HG03565 (cell line): ENCODE data around the gene RHEX.
"Not testable (repeated sequence)": the region's sequence is repeated elsewhere in the genome, so short reads cannot be mapped to it uniquely, and the experiment has no call there.

Experiments used
- ATAC-seq: cut with Tn5 transposase; IDR thresholded peaks from one replicate; pipeline ENCODE4 v1.9.1; 2021; ENCODE audit warnings: mild to moderate bottlenecking, moderate library complexity; ENCODE audit not compliant: unreplicated experiment

The RHEX gene

GRCh38 chr1:206029484-206029883, 23.5 kb upstream of the RHEX start:
- no peak for ATAC-seq

GRCh38 chr1:206030191-206030590, 22.8 kb upstream of the RHEX start:
- ATAC-seq: no peak

- peak; percentile 60 for ATAC-seq
These were observed 22.3 kb upstream of the RHEX start for GRCh38 chr1:206030714-206031113.

GRCh38 chr1:206032380-206033140, 20.4 kb upstream of the RHEX start:
- ATAC-seq: no peak

- no peak for ATAC-seq
These were observed 17.9 kb upstream of the RHEX start for GRCh38 chr1:206035027-206035426.

- ATAC-seq: no peak
These were observed 16.1 kb upstream of the RHEX start for GRCh38 chr1:206036663-206037455.

- no peak for ATAC-seq
These were observed 15.4 kb upstream of the RHEX start for GRCh38 chr1:206037581-206037980.

- ATAC-seq: no peak
These were observed 13.7 kb upstream of the RHEX start for GRCh38 chr1:206039046-206039973.

- ATAC-seq: no peak
These were observed 12.6 kb upstream of the RHEX start for GRCh38 chr1:206040328-206040727.

- peak; percentile 41 for ATAC-seq
These were observed 11.3 kb upstream of the RHEX start for GRCh38 chr1:206041640-206042039.

GRCh38 chr1:206047271-206047670, 5.7 kb upstream of the RHEX start:
- ATAC-seq: no peak

- ATAC-seq: no peak
These were observed 4.4 kb upstream of the RHEX start for GRCh38 chr1:206048582-206048981.

GRCh38 chr1:206049293-206049692, 3.7 kb upstream of the RHEX start:
- peak; percentile 40 for ATAC-seq

- no peak for ATAC-seq
These were observed 2.9 kb upstream of the RHEX start for GRCh38 chr1:206049919-206050600.

- peak; percentile 67 for ATAC-seq
These were observed 2.2 kb upstream of the RHEX start for GRCh38 chr1:206050655-206051235.

GRCh38 chr1:206052231-206052865, 625 bp upstream of the RHEX start:
- not testable (repeated sequence) for ATAC-seq

GRCh38 chr1:206053616-206054015, 643 bp downstream of the RHEX start:
- ATAC-seq: not testable (repeated sequence)

- not testable (repeated sequence) for ATAC-seq
These were observed 2.2 kb downstream of the RHEX start for GRCh38 chr1:206055069-206055625.

GRCh38 chr1:206055639-206056323, 2.8 kb downstream of the RHEX start:
- ATAC-seq: not testable (repeated sequence)
